HL-60 (cell line): ENCODE data around the gene SPEN.

Experiments
- CTCF ChIP-seq: IDR thresholded peaks from one replicate; pipeline ENCODE4 v1.5.1; 2011; ENCODE audit warnings: low read length, control low read depth, inconsistent platforms; ENCODE audit not compliant: insufficient read depth
- POLR2AphosphoS5 ChIP-seq: IDR thresholded peaks from 2 replicates; pipeline ENCODE4 v1.6.1; 2012; ENCODE audit warnings: low read depth

GRCh38 chr1:15935056-15935950 lies 87.8 kb downstream of the SPEN start:
- TF ChIP-seq POLR2AphosphoS5: peak; percentile 34; the same call in 1 of the 2 replicates
- TF ChIP-seq CTCF: no peak
